ENCODE results near the gene PCED1A. TPM values are rescaled to one million over a fixed set of nuclear protein-coding genes. Genes with fewer than 3 reads are reported as not detected.

The PCED1A gene
- 64.9 TPM for total RNA-seq

- peak; percentile 72 to 91 (median 88) for DNase-seq (ENCODE audit: low read depth in 2 of 3, low spot score in 2 of 3)
Observed at GRCh38 chr20:2840138-2840966, at the start of gene PCED1A, which contains the start of gene VPS16. TSS of gene PCED1A (minus strand) at chr20:2840655. CDS start at chr20:2839912, 743 bp downstream. TSS of gene VPS16 (plus strand) at chr20:2840745. CDS start at chr20:2840775, 30 bp downstream.

DNA sequence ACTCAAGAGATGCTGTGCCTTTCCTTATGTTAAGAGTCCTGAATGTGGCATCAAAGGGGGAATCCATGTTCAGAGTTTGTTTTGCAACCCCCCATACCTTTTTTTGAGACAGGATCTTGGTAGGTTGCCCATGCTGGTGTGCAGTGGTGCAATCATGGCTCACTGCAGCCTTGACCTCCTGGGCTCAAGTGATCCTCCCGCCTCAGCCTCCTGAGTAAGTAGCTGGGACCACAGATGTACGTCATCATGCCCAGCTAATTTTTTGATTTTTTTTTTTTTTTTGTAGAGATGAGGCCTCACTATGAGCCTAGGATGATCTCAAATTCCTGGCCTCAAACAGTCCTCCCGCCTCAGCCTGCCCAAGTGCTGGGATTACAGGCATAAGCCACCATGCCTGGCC lies 49.3 kb upstream of the PCED1A start:
- DNase-seq (ENCODE audit: low read depth in 2 of 3, low spot score in 2 of 3): no peak

- DNase-seq (ENCODE audit: low read depth in 2 of 3, low spot score in 2 of 3): no peak
Observed at GRCh38 chr20:2889209-2889608, 48.8 kb upstream of the PCED1A start.

DNA sequence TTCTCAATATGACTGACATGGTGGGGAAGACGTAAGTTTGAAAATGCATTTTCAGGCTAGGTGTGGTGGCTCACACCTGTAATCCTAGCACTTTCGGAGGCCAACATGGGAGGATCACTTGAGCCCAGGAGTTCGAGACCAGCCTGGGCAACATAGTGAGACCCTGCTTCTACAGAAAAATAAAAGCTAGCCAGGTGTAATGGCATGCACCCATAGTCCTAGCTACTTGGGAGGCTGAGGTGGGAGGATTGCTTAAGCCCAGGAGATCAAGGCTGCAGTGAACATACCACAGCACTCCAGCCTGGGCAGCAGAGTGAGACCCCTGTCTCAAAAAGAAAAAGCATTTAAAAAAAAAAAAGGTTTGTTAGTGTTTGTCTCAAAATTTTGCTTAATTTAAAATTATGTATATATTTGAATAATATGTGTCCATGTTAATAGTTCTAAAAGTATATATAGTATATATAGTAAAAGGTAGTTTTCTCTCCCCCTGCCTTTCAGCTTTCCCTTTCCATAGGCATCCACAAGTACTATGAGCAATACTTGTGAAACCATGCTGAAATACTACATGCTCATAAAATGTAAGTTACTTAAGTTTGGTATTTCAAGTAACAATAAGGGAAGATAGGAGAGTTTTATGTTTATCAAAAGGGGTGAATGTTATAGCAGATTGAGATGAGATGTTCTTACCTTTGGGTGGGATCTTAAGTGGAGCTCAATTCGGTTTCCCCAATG lies 47.9 kb upstream of the PCED1A start:
- DNase-seq (ENCODE audit: low read depth in 2 of 3, low spot score in 2 of 3): no peak

DNA sequence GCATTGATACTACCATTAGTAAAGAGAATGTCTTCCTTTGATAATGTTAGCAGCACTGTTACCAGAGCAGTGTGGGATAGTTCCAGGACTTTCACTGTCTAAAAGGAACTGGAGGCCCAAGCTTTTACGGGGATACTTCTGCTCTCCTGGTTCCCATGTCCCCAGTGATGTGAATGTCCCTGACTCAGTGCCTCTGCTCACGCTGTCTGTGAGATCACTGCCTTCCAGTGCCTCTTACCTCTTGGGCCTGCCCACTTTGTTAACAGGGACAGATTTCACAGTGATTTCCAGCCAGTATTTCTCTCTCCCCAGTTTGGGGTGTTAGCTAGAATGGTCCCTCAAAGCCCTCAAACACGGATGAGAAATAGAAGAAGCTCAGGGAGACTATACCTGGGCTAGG lies 47.3 kb upstream of the PCED1A start:
- no peak for DNase-seq (ENCODE audit: low read depth in 2 of 3, low spot score in 2 of 3)

DNA sequence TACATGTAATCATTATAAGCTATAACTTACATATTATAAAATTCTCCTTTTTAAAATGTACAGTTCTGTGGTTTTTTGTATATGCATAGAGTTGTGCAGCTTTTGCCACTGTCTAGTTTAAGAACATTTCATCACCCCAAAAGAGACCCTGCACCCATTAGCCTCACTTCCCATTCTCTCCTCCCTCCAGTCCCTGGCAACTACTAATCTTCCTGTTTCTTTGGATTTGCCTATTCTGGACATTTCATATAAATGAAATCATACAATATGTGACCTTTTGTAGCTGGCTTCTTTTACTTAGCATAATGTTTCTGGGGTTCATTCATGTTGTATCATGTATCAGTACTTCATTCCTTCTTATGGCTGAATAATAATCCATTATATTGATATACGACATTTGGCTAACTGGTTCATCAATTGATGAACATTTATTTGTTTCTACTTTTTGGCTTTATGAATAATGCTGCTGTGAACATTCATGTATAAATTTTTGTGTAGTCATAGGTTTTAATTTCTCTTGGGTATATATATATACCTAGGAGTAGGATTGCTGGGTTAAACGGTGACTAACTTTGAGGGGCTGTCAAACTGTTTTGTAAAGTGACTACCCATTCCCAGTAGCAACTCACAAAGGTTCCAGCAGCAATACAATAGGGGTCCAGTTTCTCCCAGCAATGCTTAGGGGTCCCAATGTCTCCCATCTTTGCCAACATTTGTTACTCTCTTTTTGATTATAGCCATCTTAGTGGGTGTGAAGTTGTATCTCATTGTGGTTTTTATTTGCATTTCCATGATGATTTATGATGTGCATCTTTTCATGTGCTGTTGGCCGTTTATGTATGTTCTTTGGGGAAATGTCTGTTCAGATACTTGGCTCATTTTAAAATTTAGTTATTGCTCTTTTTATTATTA lies 43.5 kb upstream of the PCED1A start:
- DNase-seq (ENCODE audit: low read depth in 2 of 3, low spot score in 2 of 3): no peak

GRCh38 chr20:2880650-2881049 lies 40.2 kb upstream of the PCED1A start:
- DNase-seq (ENCODE audit: low read depth in 2 of 3, low spot score in 2 of 3): no peak

- DNase-seq (ENCODE audit: low read depth in 2 of 3, low spot score in 2 of 3): no peak
Observed at GRCh38 chr20:2879146-2879545, 38.7 kb upstream of the PCED1A start.

GRCh38 chr20:2878515-2878914 lies 38.1 kb upstream of the PCED1A start:
- no peak for DNase-seq (ENCODE audit: low read depth in 2 of 3, low spot score in 2 of 3)

- no peak for DNase-seq (ENCODE audit: low read depth in 2 of 3, low spot score in 2 of 3)
Observed at GRCh38 chr20:2875690-2876203, 35.3 kb upstream of the PCED1A start.

DNA sequence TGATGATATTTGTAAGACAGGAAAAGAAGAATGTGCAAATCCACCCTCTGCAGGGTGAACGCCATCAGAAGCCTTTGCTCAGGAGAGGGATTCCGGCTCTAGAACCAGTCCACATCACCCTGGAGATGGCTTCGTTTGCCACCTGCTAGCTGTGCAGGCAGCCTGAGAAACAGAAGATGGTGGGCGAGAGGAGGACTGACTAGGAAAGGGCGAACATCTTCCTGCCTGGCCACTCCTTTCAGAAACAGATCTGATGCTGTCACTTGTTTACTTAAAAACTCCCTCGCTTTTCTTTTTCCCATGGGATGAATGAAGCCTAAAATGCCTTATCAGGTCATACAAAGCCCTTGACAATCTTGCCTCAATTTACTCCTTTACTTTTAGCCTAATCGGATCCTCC lies 34.0 kb upstream of the PCED1A start:
- DNase-seq (ENCODE audit: low read depth in 2 of 3, low spot score in 2 of 3): no peak

DNA sequence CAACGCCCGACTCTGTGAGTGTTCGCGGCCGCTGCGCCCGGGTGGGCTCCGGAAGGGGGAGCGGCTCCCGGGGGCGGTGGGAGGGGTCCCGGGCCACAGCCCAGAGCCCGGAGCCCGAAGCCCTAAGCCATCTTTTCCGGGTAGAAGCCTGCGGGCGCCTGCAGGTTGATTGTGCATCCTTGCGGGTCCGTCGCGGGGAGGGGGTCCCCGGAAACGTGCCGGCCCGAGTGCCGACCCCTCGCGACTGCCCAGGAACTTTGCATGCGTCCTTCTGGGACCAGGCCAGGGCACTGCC lies 33.2 kb upstream of the PCED1A start:
- peak in 2 of 3 donors; percentile 85 to 90 for DNase-seq (ENCODE audit: low read depth in 2 of 3, low spot score in 2 of 3)

GRCh38 chr20:2873010-2873746 lies 32.7 kb upstream of the PCED1A start, which contains the start of gene PTPRA:
TSS of gene PTPRA (plus strand) at chr20:2873481. CDS start at chr20:2964278, 90,797 bp downstream.
- peak; percentile 72 to 94 (median 91) for DNase-seq (ENCODE audit: low read depth in 2 of 3, low spot score in 2 of 3)

- DNase-seq (ENCODE audit: low read depth in 2 of 3, low spot score in 2 of 3): peak; percentile 50 to 73 (median 69)
Observed at GRCh38 chr20:2872459-2873009, 32.1 kb upstream of the PCED1A start.

GRCh38 chr20:2871661-2872458 lies 31.4 kb upstream of the PCED1A start:
- DNase-seq (ENCODE audit: low read depth in 2 of 3, low spot score in 2 of 3): peak in 1 of 3 donors; percentile 33

DNA sequence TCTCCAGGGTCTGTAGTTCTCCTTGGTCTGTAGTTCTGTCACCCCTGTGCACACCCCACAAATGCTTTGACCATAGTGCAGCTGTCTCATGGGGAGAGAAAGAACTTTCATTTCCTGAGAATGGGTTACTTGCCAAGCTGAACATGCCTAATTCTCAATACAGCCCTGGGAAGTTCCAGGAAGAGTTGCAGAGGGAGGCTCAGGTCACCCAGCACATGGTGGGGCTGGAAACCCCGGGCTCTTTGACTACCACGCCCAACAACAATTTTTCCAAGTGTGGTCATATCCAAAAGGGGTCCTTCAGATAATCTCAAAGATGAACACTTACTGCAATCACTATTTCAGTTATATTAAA lies 30.6 kb upstream of the PCED1A start:
- no peak for DNase-seq (ENCODE audit: low read depth in 2 of 3, low spot score in 2 of 3)

DNA sequence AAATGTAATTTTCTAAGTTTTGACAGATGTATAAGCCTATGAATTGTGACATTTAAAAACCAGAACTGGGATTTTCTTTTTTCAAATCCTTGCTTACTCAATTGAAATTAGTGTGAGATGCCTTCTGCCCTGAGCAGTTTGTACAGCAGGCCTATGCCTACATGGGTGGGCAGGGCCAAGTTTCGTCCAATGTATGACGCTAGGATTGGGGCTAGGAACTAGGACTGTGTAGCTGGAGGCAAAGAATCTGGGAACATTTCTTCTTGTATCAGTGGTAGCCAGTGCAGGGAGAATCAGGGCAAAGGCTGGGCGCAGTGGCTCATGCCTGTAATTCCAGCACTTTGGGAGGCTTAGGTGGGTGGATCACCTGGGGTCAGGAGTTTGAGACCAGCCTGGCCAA lies 28.9 kb upstream of the PCED1A start:
- no peak for DNase-seq (ENCODE audit: low read depth in 2 of 3, low spot score in 2 of 3)

GRCh38 chr20:2867081-2867864 lies 26.8 kb upstream of the PCED1A start:
- DNase-seq (ENCODE audit: low read depth in 2 of 3, low spot score in 2 of 3): peak in 2 of 3 donors; percentile 34 to 49

Data from hematopoietic multipotent progenitor cell (in vitro differentiated cells).